GM12891 (cell line): Measurements from ENCODE around the gene NDUFA8.

Experiments
- POLR2A ChIP-seq: IDR thresholded peaks from 2 replicates; pipeline ENCODE4 v1.6.1; 2011; ENCODE audit warnings: low read depth, low read length, control low read depth
- POLR2AphosphoS5 ChIP-seq: IDR thresholded peaks from 2 replicates; pipeline ENCODE4 v1.6.1; 2011; ENCODE audit warnings: low read depth, low read length, control low read depth
- POU2F2 ChIP-seq: IDR thresholded peaks from 2 replicates; pipeline ENCODE4 v1.6.1; 2011; ENCODE audit warnings: low read depth, mild to moderate bottlenecking, control low read depth, low read length, moderate library complexity
- SPI1 ChIP-seq: IDR thresholded peaks from 2 replicates; pipeline ENCODE4 v1.6.1; 2011; ENCODE audit warnings: low read depth, low read length, control low read depth
- TAF1 ChIP-seq: IDR thresholded peaks from 2 replicates; pipeline ENCODE4 v1.6.1; 2011; ENCODE audit warnings: low read depth, low read length, control low read depth

DNA sequence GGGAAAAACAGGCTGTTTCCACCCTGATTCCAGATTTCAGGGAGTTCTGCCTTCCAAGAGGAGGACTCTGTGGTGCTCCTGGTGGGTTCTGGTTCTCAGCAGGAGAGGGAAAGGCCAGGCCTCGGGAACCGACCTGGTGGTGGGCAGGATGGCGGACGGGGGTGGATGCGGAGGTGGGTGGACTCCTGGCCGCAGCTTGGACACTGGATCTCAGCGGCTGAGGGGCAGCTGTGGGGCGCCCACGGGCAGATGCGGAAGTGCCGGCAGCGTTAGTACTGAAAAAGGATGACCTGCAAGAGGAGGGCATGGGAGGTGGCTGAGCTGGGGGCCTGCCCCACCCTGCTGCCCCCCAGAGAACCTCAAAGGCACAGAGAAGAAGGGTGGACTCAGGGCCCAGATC is 44.9 kb upstream of the NDUFA8 start:
- TF ChIP-seq POLR2A (no peak), POLR2AphosphoS5 (no peak), TAF1 (no peak), POU2F2 (no peak), SPI1 (no peak)
